H9 (cell line): ENCODE data around the gene ZNF281. TPM values are rescaled to one million over a fixed set of nuclear protein-coding genes. Genes with fewer than 3 reads are reported as not detected.

ENCODE experiments used
- DNase-seq: peaks from one replicate; pipeline ENCODE4 v3.0.0-alpha.2; 2017
- H2AFZ ChIP-seq: one replicate; pipeline ENCODE4 v1.6.1; 2013; ENCODE audit warnings: mild to moderate bottlenecking, low read length, control low read depth, moderate library complexity
- H2AK5ac ChIP-seq: 2 replicates; pipeline ENCODE4 v1.6.1; 2013; ENCODE audit warnings: low read length, control low read depth, mixed read lengths; ENCODE audit not compliant: insufficient read length
- H2BK120ac ChIP-seq: one replicate; pipeline ENCODE4 v1.6.1; 2013; ENCODE audit warnings: low read depth, mild to moderate bottlenecking, low read length, control low read depth, inconsistent platforms; ENCODE audit not compliant: poor library complexity, severe bottlenecking
- H2BK12ac ChIP-seq: 2 replicates; pipeline ENCODE4 v1.6.1; 2013; ENCODE audit warnings: low read length, control low read depth, mixed read lengths, low read depth; ENCODE audit not compliant: insufficient read length
- H2BK15ac ChIP-seq: 2 replicates; pipeline ENCODE4 v1.6.1; 2013; ENCODE audit warnings: low read depth, low read length, control low read depth
- H2BK20ac ChIP-seq: one replicate; pipeline ENCODE4 v1.6.1; 2013; ENCODE audit warnings: low read depth, mild to moderate bottlenecking, low read length, control low read depth, inconsistent platforms; ENCODE audit not compliant: poor library complexity, severe bottlenecking
- H2BK5ac ChIP-seq: 2 replicates; pipeline ENCODE4 v1.6.1; 2013; ENCODE audit warnings: low read length, control low read depth, mixed read lengths; ENCODE audit not compliant: insufficient read length
- H3K14ac ChIP-seq: 2 replicates; pipeline ENCODE4 v1.6.1; 2013; ENCODE audit warnings: low read length, control low read depth; ENCODE audit not compliant: insufficient read depth
- H3K18ac ChIP-seq: 2 replicates; pipeline ENCODE4 v1.6.1; 2013; ENCODE audit warnings: low read depth, mild to moderate bottlenecking, mixed read lengths, low read length, control low read depth; ENCODE audit not compliant: insufficient read length
- H3K23ac ChIP-seq: 2 replicates; pipeline ENCODE4 v1.6.1; 2013; ENCODE audit warnings: low read length, control low read depth, mixed read lengths, low read depth; ENCODE audit not compliant: insufficient read length
- H3K23me2 ChIP-seq: 2 replicates; pipeline ENCODE4 v1.6.1; 2013; ENCODE audit warnings: low read depth, mild to moderate bottlenecking, mixed read lengths, low read length, control low read depth; ENCODE audit not compliant: insufficient read length, poor library complexity, severe bottlenecking
- H3K27ac ChIP-seq: 2 replicates; pipeline ENCODE4 v1.5.1; 2013; ENCODE audit warnings: low read length, control low read depth, mixed read lengths, low read depth; ENCODE audit not compliant: insufficient read length
- H3K27me3 ChIP-seq: 2 replicates; pipeline ENCODE4 v1.6.1; 2013; ENCODE audit warnings: low read length, control low read depth, inconsistent platforms; ENCODE audit not compliant: insufficient read depth
- H3K4ac ChIP-seq: 2 replicates; pipeline ENCODE4 v1.6.1; 2013; ENCODE audit warnings: low read depth, mild to moderate bottlenecking, control low read depth, inconsistent platforms, low read length, moderate library complexity
- H3K4me1 ChIP-seq: 2 replicates; pipeline ENCODE4 v1.6.1; 2013; ENCODE audit warnings: low read length, control low read depth, inconsistent platforms; ENCODE audit not compliant: insufficient read depth
- H3K4me2 ChIP-seq: 2 replicates; pipeline ENCODE4 v1.6.1; 2013; ENCODE audit warnings: low read length, control low read depth, mixed read lengths; ENCODE audit not compliant: insufficient read length, insufficient read depth
- H3K56ac ChIP-seq: 2 replicates; pipeline ENCODE4 v1.6.1; 2013; ENCODE audit warnings: low read depth, mild to moderate bottlenecking, mixed read lengths, low read length, control low read depth; ENCODE audit not compliant: insufficient read length
- H3K79me1 ChIP-seq: 2 replicates; pipeline ENCODE4 v1.6.1; 2013; ENCODE audit warnings: low read depth, mild to moderate bottlenecking, moderate library complexity, low read length, control low read depth, inconsistent platforms; ENCODE audit not compliant: insufficient read depth, poor library complexity, severe bottlenecking
- H3K79me2 ChIP-seq: 2 replicates; pipeline ENCODE4 v1.6.1; 2013; ENCODE audit warnings: low read length, control low read depth, inconsistent platforms; ENCODE audit not compliant: insufficient read depth
- H3K9ac ChIP-seq: 2 replicates; pipeline ENCODE4 v1.6.1; 2013; ENCODE audit warnings: low read length, control low read depth, mixed read lengths; ENCODE audit not compliant: insufficient read length; ENCODE audit errors: extremely low read depth
- H3K9me3 ChIP-seq: one replicate; pipeline ENCODE4 v1.6.1; 2013; ENCODE audit warnings: low read depth, low read length, inconsistent platforms; ENCODE audit not compliant: control insufficient read depth
- H3T11ph ChIP-seq: one replicate; pipeline ENCODE4 v1.6.1; 2013; ENCODE audit warnings: mild to moderate bottlenecking, low read length, control low read depth, inconsistent platforms
- H4K20me1 ChIP-seq: one replicate; pipeline ENCODE4 v1.6.1; 2013; ENCODE audit not compliant: control insufficient read depth, insufficient read length, insufficient read depth
- H4K5ac ChIP-seq: 2 replicates; pipeline ENCODE4 v1.6.1; 2013; ENCODE audit warnings: low read depth, mild to moderate bottlenecking, mixed read lengths, low read length, control low read depth; ENCODE audit not compliant: insufficient read length
- H4K8ac ChIP-seq: replicated peaks from 2 replicates; pipeline ENCODE4 v1.6.1; 2013; ENCODE audit warnings: low read length, control low read depth, mixed read lengths, low read depth; ENCODE audit not compliant: insufficient read length
- H4K91ac ChIP-seq: 2 replicates; pipeline ENCODE4 v1.6.1; 2013; ENCODE audit warnings: low read depth, mild to moderate bottlenecking, moderate library complexity, mixed read lengths, low read length, control low read depth; ENCODE audit not compliant: insufficient read length
- H3K27ac Mint-ChIP-seq, 3 experiments: 2 replicates in 2 of 3; 3 replicates in 1 of 3; pipeline ENCODE4 v1.8.0; 2020 to 2021; ENCODE audit warnings: mixed read lengths in 3 of 3, mild to moderate bottlenecking in 1 of 3, moderate library complexity in 1 of 3
- H3K27me3 Mint-ChIP-seq: 2 replicates; pipeline ENCODE4 v1.8.0; 2021; ENCODE audit warnings: low read depth, mild to moderate bottlenecking, moderate library complexity, mixed read lengths
- H3K36me3 Mint-ChIP-seq, 3 experiments: 2 replicates in 2 of 3; 3 replicates in 1 of 3; pipeline ENCODE4 v1.8.0; 2020 to 2021; ENCODE audit warnings: low read depth in 3 of 3, mixed read lengths in 3 of 3; ENCODE audit not compliant: insufficient read depth in 1 of 3
- H3K4me1 Mint-ChIP-seq, 2 experiments: 2 replicates each; pipeline ENCODE4 v1.8.0; 2020; ENCODE audit warnings: mixed read lengths in 2 of 2
- H3K4me3 Mint-ChIP-seq, 2 experiments: 2 replicates in 1 of 2; 3 replicates in 1 of 2; pipeline ENCODE4 v1.8.0; 2020 to 2021; ENCODE audit warnings: mild to moderate bottlenecking in 2 of 2, mixed read lengths in 2 of 2, moderate library complexity in 1 of 2
- H3K9me3 Mint-ChIP-seq, 2 experiments: 2 replicates in 1 of 2; 3 replicates in 1 of 2; pipeline ENCODE4 v1.8.0; 2020; ENCODE audit warnings: mild to moderate bottlenecking in 2 of 2, mixed read lengths in 2 of 2, moderate library complexity in 1 of 2
- CTCF ChIP-seq: fragments of 200-600 bp; sonication (generic); conservative IDR thresholded peaks from 3 replicates; pipeline ENCODE4 v1.8.0; 2021; ENCODE audit warnings: antibody characterized with exemption, mild to moderate bottlenecking
- WGBS: extraction: QIAGEN DNeasy Blood & Tissue Kit; methylation state at CpG from one replicate; pipeline ENCODE4 v1.1.7; 2013; ENCODE audit warnings: missing lambda C conversion rate, low lambda C conversion rate, mixed read lengths; ENCODE audit not compliant: insufficient read length; ENCODE audit errors: extremely low coverage; 5-methylcytosine and 5-hydroxymethylcytosine counted together
- total RNA-seq: library from RNA; stranded (reverse); gene quantifications from 2 replicates; pipeline ENCODE4 v1.2.1, GENCODE V29; 2021

Gene ZNF281
- total RNA-seq, 1 experiment from 2014 or later, result 75.2 TPM

- H3K4me3 Mint-ChIP-seq, result no peak overlapping the region
- no peak overlapping the region for H3K18ac ChIP-seq
- no peak overlapping the region for H3K14ac ChIP-seq
- H3K4ac ChIP-seq, result no peak overlapping the region
- no peak overlapping the region for H2BK20ac ChIP-seq
- peaks cover 17 to 22% of the 10 kb centered on the region in 2 experiments for H3K4me1 Mint-ChIP-seq
- no peak overlapping the region for H3K27ac ChIP-seq
- no peak overlapping the region for H4K5ac ChIP-seq
- no peak overlapping the region for H2BK15ac ChIP-seq
- no peak overlapping the region for H2BK5ac ChIP-seq
- no peak overlapping the region for H2BK120ac ChIP-seq
- no peak overlapping the region for H4K8ac ChIP-seq
- H3K27me3 ChIP-seq, result no peaks in the 10 kb centered on the region
- no peak for DNase-seq
- no peaks in the 10 kb centered on the region for H3K27me3 Mint-ChIP-seq
- H3K56ac ChIP-seq, result no peak overlapping the region
- H4K91ac ChIP-seq, result no peak overlapping the region
- H3K9me3 ChIP-seq, result no peaks in the 10 kb centered on the region
- H3K23ac ChIP-seq, result no peak overlapping the region
- no peak overlapping the region for H3K9ac ChIP-seq
- H3T11ph ChIP-seq, result no peak overlapping the region
- H4K20me1 ChIP-seq, result no peaks in the 10 kb centered on the region
- H2BK12ac ChIP-seq, result no peak overlapping the region
- peaks cover 6% of the 10 kb centered on the region; the same call in 1 of the 2 replicates for H3K4me1 ChIP-seq
- H3K4me2 ChIP-seq, result no peak overlapping the region
- no peak overlapping the region for H2AFZ ChIP-seq
- no peaks in the 10 kb centered on the region for H3K79me2 ChIP-seq
- H3K79me1 ChIP-seq, result no peaks in the 10 kb centered on the region
- no peak overlapping the region for H3K27ac Mint-ChIP-seq
- no peaks in the 10 kb centered on the region for H3K23me2 ChIP-seq
- H3K36me3 Mint-ChIP-seq, result peaks cover 2 to 8% (median 3%) of the 10 kb centered on the region in 3 experiments; a peak in 4 of 7 replicates
- H2AK5ac ChIP-seq, result no peak overlapping the region
- no CpG with 5 or more reads among the region's 6 CpGs for WGBS
- H3K9me3 Mint-ChIP-seq, result no peaks in the 10 kb centered on the region; a peak in 1 of 5 replicates
- no peak for TF ChIP-seq CTCF
Measured at GRCh38 chr1:200457810-200458209, 48.0 kb upstream of the ZNF281 start.
